Fibroblast of lung (primary cell): ENCODE measurements around the gene GPC5. TPM values are rescaled to one million over a fixed set of nuclear protein-coding genes. Genes with fewer than 3 reads are reported as not detected.

ENCODE experiments used
- DNase-seq, 2 donors: peaks; one replicate each; pipeline versions ENCODE4 v3.0.0 to v3.0.0-alpha.2; 2010; ENCODE audit warnings: low read depth in 2 of 2
- H2AFZ ChIP-seq: 2 replicates; pipeline ENCODE4 v1.5.1; 2012; ENCODE audit warnings: low read length, control low read depth, inconsistent platforms
- H3K27ac ChIP-seq: 2 replicates; pipeline ENCODE4 v1.5.1; 2011; ENCODE audit warnings: low read length, control low read depth; ENCODE audit not compliant: insufficient read depth
- H3K27me3 ChIP-seq: 2 replicates; pipeline ENCODE4 v1.5.1; 2011; ENCODE audit warnings: mild to moderate bottlenecking, low read length; ENCODE audit not compliant: control insufficient read depth, insufficient read depth
- H3K36me3 ChIP-seq: 2 replicates; pipeline ENCODE4 v1.5.1; 2011; ENCODE audit warnings: low read length; ENCODE audit not compliant: control insufficient read depth, insufficient read depth
- H3K4me1 ChIP-seq: 2 replicates; pipeline ENCODE4 v1.5.1; 2011; ENCODE audit warnings: low read length; ENCODE audit not compliant: control insufficient read depth, insufficient read depth; ENCODE audit errors: extremely low read depth
- H3K4me2 ChIP-seq: 2 replicates; pipeline ENCODE4 v1.5.1; 2011; ENCODE audit warnings: low read length, control low read depth; ENCODE audit not compliant: insufficient read depth; ENCODE audit errors: extremely low read depth
- H3K4me3 ChIP-seq, 4 experiments: fragments of 200-600 bp in 1 of 4; sonication (generic) in 1 of 4; replicated peaks in 1 of 4; 2 replicates each; pipeline ENCODE4 v1.5.1; 2011 to 2016; ENCODE audit warnings: low read length in 4 of 4, low read depth in 3 of 4, mild to moderate bottlenecking in 3 of 4, control low read depth in 2 of 4, inconsistent platforms in 1 of 4, mixed read lengths in 1 of 4; ENCODE audit not compliant: insufficient read depth in 1 of 4; ENCODE audit errors: control extremely low read depth in 1 of 4
- H3K79me2 ChIP-seq: 2 replicates; pipeline ENCODE4 v1.5.1; 2012; ENCODE audit warnings: mild to moderate bottlenecking, low read length, inconsistent platforms; ENCODE audit not compliant: control insufficient read depth, insufficient read depth
- H3K9ac ChIP-seq: 2 replicates; pipeline ENCODE4 v1.5.1; 2011; ENCODE audit warnings: mild to moderate bottlenecking, low read length, control low read depth; ENCODE audit not compliant: insufficient read depth
- H3K9me3 ChIP-seq: 2 replicates; pipeline ENCODE4 v1.5.1; 2012; ENCODE audit warnings: low read depth, low read length; ENCODE audit not compliant: control insufficient read depth, insufficient read depth
- H4K20me1 ChIP-seq: 2 replicates; pipeline ENCODE4 v1.5.1; 2011; ENCODE audit warnings: low read length; ENCODE audit not compliant: control insufficient read depth, insufficient read depth; ENCODE audit errors: extremely low read depth
- EZH2 ChIP-seq: IDR thresholded peaks from 2 replicates; pipeline ENCODE4 v1.5.1; 2012; ENCODE audit warnings: low read length, control low read depth, mild to moderate bottlenecking; ENCODE audit errors: missing control alignments
- polyA plus RNA-seq, 2 donors: library from polyadenylated mRNA; depleted of rRNA in 1 of 2; stranded (reverse) in 1 of 2; unstranded in 1 of 2; fragments of >200 nt; gene quantifications; 2 replicates each; pipeline ENCODE4 v1.2.1, GENCODE V29; 2011 to 2012; ENCODE audit warnings: missing spikeins in 1 of 2
- total RNA-seq: library from RNA; depleted of rRNA; stranded (reverse); fragments of >200 nt; gene quantifications from 2 replicates; pipeline ENCODE4 v1.2.1, GENCODE V29; 2014
- TF ChIP-seq, protein P1 (sequence below), 2 donors: IDR thresholded peaks in 1 of 2; conservative IDR thresholded peaks in 1 of 2; 1 replicate in 1 of 2; 2 replicates in 1 of 2; pipeline ENCODE4 v1.5.1; 2011 to 2012; ENCODE audit warnings: low read length in 2 of 2, control low read depth in 1 of 2, inconsistent platforms in 1 of 2, low read depth in 1 of 2, mild to moderate bottlenecking in 1 of 2

Gene GPC5
- total and polyA plus RNA-seq, 2 donors (not counting 1 experiment from before 2014, with no cell fraction given): 0.17 TPM; not detected in 1

DNA sequence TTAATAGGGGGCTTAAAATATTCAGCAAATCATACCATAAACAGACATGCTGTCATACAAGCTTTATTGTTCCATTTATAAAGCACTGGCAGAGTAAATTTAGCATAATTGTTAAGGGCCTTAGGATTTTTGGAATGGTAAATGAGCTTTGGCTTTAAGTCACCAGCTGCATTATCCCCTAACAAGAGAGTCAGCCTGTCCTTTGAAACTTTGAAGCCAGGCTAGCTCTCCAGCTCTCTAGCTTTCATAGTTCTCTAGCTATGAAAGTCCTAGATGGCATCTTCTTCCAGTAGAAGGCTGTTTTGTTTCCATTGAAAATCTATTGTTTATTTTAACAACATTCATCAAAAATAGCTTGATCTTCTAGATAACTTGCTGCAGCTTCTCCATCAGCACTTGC is 1407.3 kb downstream of the GPC5 start:
- Histone ChIP-seq H3K36me3 (no peaks in the 10 kb centered on the region), H3K4me1 (peaks cover 5% of the 10 kb centered on the region), H3K27me3 (no peaks in the 10 kb centered on the region), H3K9ac (no peak overlapping the region), H4K20me1 (no peaks in the 10 kb centered on the region), H3K4me2 (peak overlapping the region; percentile 68), H3K27ac (peak overlapping the region; percentile 1), H3K79me2 (no peaks in the 10 kb centered on the region), H3K9me3 (no peaks in the 10 kb centered on the region), H2AFZ (peak overlapping the region; percentile 1), H3K4me3 (peak overlapping the region; percentile 2 to 57 (median 24))
- no peak for DNase-seq
- TF ChIP-seq, protein P1, sequence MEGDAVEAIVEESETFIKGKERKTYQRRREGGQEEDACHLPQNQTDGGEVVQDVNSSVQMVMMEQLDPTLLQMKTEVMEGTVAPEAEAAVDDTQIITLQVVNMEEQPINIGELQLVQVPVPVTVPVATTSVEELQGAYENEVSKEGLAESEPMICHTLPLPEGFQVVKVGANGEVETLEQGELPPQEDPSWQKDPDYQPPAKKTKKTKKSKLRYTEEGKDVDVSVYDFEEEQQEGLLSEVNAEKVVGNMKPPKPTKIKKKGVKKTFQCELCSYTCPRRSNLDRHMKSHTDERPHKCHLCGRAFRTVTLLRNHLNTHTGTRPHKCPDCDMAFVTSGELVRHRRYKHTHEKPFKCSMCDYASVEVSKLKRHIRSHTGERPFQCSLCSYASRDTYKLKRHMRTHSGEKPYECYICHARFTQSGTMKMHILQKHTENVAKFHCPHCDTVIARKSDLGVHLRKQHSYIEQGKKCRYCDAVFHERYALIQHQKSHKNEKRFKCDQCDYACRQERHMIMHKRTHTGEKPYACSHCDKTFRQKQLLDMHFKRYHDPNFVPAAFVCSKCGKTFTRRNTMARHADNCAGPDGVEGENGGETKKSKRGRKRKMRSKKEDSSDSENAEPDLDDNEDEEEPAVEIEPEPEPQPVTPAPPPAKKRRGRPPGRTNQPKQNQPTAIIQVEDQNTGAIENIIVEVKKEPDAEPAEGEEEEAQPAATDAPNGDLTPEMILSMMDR (conservative IDR thresholded peaks at IDR 0.05 in 1 of 2, IDR thresholded peaks at IDR 0.05 in 1 of 2; ENCODE audit: low read depth in 1 of 2, low read length in 2 of 2): no peak

DNA sequence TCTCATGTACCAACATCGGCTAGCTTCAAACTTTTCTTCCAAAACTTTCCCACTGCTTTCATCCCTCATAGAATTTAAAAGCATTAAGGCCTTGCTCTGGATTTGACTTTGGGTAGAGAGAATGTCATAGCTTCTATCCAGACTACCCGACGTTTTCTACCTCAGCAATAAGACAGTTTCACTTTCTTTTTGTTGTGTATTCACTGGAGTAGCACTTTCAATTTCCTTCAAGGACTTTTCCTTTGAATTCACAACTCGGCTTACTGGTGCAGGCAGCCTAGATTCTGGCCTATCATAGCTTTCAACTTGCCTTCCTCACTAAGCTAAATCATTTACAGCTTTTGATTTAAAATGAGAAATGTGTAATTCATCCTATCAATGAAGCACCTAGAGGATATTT is 1407.8 kb downstream of the GPC5 start:
- peak overlapping the region; percentile 2 to 57 (median 24) for H3K4me3 ChIP-seq
- peaks cover 5% of the 10 kb centered on the region for H3K4me1 ChIP-seq
- no peaks in the 10 kb centered on the region for H3K9me3 ChIP-seq
- peak overlapping the region; percentile 1 for H3K27ac ChIP-seq
- H4K20me1 ChIP-seq: no peaks in the 10 kb centered on the region
- H3K36me3 ChIP-seq: no peaks in the 10 kb centered on the region
- no peaks in the 10 kb centered on the region for H3K79me2 ChIP-seq
- H3K27me3 ChIP-seq: no peaks in the 10 kb centered on the region
- peak; percentile 26 to 39 for DNase-seq
- no peak overlapping the region for H3K9ac ChIP-seq
- peak overlapping the region; percentile 1 for H2AFZ ChIP-seq
- no peak for TF ChIP-seq EZH2
- TF ChIP-seq, protein P1 (conservative IDR thresholded peaks at IDR 0.05 in 1 of 2, IDR thresholded peaks at IDR 0.05 in 1 of 2; ENCODE audit: low read depth in 1 of 2, low read length in 2 of 2): no peak
- peak overlapping the region; percentile 68 for H3K4me2 ChIP-seq

DNA sequence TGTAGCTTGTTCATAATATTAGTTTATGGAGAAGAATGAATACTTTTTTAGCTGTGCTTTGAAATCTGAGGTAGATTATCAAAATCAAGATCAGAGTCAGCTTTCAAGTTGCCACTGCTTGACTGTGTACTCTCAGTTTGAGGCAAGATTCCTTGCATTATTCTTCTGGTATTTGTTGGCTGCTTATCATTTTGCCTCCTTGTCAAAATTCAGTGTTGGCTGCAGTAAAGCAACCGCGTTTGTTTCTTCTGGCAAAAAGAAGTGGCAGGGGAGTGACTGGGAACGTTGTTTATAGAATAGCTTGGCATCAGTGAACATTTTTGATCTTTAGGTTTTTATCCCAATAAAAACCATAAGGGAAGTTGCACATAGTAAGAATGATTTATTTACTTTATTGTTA is 1408.9 kb downstream of the GPC5 start:
- no peaks in the 10 kb centered on the region for H3K79me2 ChIP-seq
- H3K27me3 ChIP-seq: no peaks in the 10 kb centered on the region
- H3K4me1 ChIP-seq: peaks cover 5% of the 10 kb centered on the region
- no peak overlapping the region for H3K27ac ChIP-seq
- H3K36me3 ChIP-seq: no peaks in the 10 kb centered on the region
- TF ChIP-seq, protein P1 (conservative IDR thresholded peaks at IDR 0.05 in 1 of 2, IDR thresholded peaks at IDR 0.05 in 1 of 2; ENCODE audit: low read depth in 1 of 2, low read length in 2 of 2): no peak
- no peak for TF ChIP-seq EZH2
- peak; percentile 70 to 82 for DNase-seq
- no peak overlapping the region for H3K9ac ChIP-seq
- H4K20me1 ChIP-seq: no peaks in the 10 kb centered on the region
- H2AFZ ChIP-seq: no peak overlapping the region
- H3K4me3 ChIP-seq: peak overlapping the region in 1 of 4 experiments; percentile 9
- no peaks in the 10 kb centered on the region for H3K9me3 ChIP-seq
- peak overlapping the region; percentile 66 for H3K4me2 ChIP-seq
